Activated naive CD8-positive, alpha-beta T cell (primary cell): ENCODE results near the gene PRDX1.
"Not testable (repeated sequence)": the region's sequence is repeated elsewhere in the genome, so short reads cannot be mapped to it uniquely, and the experiment has no call there.

Source experiments
- H3K27ac Mint-ChIP-seq: one replicate; pipeline ENCODE4 v1.8.0; 2021; ENCODE audit warnings: mixed read lengths
- H3K27me3 Mint-ChIP-seq: one replicate; pipeline ENCODE4 v1.8.0; 2021; ENCODE audit warnings: mixed read lengths
- H3K36me3 Mint-ChIP-seq: one replicate; pipeline ENCODE4 v1.8.0; 2021; ENCODE audit warnings: mixed read lengths
- H3K4me1 Mint-ChIP-seq: one replicate; pipeline ENCODE4 v1.8.0; 2021; ENCODE audit warnings: low read depth, mixed read lengths
- H3K4me3 Mint-ChIP-seq: one replicate; pipeline ENCODE4 v1.8.0; 2021; ENCODE audit warnings: mild to moderate bottlenecking, mixed read lengths
- H3K9me3 Mint-ChIP-seq: one replicate; pipeline ENCODE4 v1.8.0; 2021; ENCODE audit warnings: low read depth, mixed read lengths

The PRDX1 gene

GRCh38 chr1:45498279-45498678 is 23.4 kb downstream of the PRDX1 start:
- Mint-ChIP-seq H3K4me1 (peaks cover 28% of the 10 kb centered on the region), H3K9me3 (no peaks in the 10 kb centered on the region), H3K27ac (no peak overlapping the region), H3K36me3 (no peaks in the 10 kb centered on the region), H3K4me3 (peak overlapping the region; percentile 94), H3K27me3 (no peaks in the 10 kb centered on the region)

GRCh38 chr1:45493116-45493697 is 28.5 kb downstream of the PRDX1 start:
- no peaks in the 10 kb centered on the region for H3K27me3 Mint-ChIP-seq
- no peak overlapping the region for H3K4me3 Mint-ChIP-seq
- H3K4me1 Mint-ChIP-seq, result peaks cover 3% of the 10 kb centered on the region
- no peaks in the 10 kb centered on the region for H3K9me3 Mint-ChIP-seq
- no peak overlapping the region for H3K27ac Mint-ChIP-seq
- H3K36me3 Mint-ChIP-seq, result no peaks in the 10 kb centered on the region

- H3K36me3 Mint-ChIP-seq, result no peaks in the 10 kb centered on the region
- H3K4me3 Mint-ChIP-seq, result no peak overlapping the region
- peaks cover 5% of the 10 kb centered on the region for H3K4me1 Mint-ChIP-seq
- no peak overlapping the region for H3K27ac Mint-ChIP-seq
- H3K9me3 Mint-ChIP-seq, result no peaks in the 10 kb centered on the region
- no peaks in the 10 kb centered on the region for H3K27me3 Mint-ChIP-seq
These were observed 29.0 kb downstream of the PRDX1 start for GRCh38 chr1:45492691-45493090.

- H3K36me3 Mint-ChIP-seq, result no peaks in the 10 kb centered on the region
- no peaks in the 10 kb centered on the region for H3K9me3 Mint-ChIP-seq
- H3K4me3 Mint-ChIP-seq, result no peak overlapping the region
- H3K27ac Mint-ChIP-seq, result no peak overlapping the region
- no peaks in the 10 kb centered on the region for H3K27me3 Mint-ChIP-seq
- H3K4me1 Mint-ChIP-seq, result peaks cover 5% of the 10 kb centered on the region
These were observed 30.0 kb downstream of the PRDX1 start for GRCh38 chr1:45491487-45492260.

GRCh38 chr1:45490626-45491486 is 30.8 kb downstream of the PRDX1 start, which contains the start of gene TESK2:
TSS of gene TESK2 (minus strand) at chr1:45491163. CDS start at chr1:45457785, 33,378 bp downstream.
- Mint-ChIP-seq H3K4me1 (peaks cover 5% of the 10 kb centered on the region), H3K36me3 (no peaks in the 10 kb centered on the region), H3K27ac (no peak within 1 kb of the TSS), H3K9me3 (no peaks in the 10 kb centered on the region), H3K27me3 (no peaks in the 10 kb centered on the region), H3K4me3 (no peak within 1 kb of the TSS)

GRCh38 chr1:45490121-45490625 is 31.5 kb downstream of the PRDX1 start:
- Mint-ChIP-seq H3K36me3 (no peaks in the 10 kb centered on the region), H3K27ac (no peak overlapping the region), H3K9me3 (no peaks in the 10 kb centered on the region), H3K27me3 (no peaks in the 10 kb centered on the region), H3K4me1 (peaks cover 5% of the 10 kb centered on the region), H3K4me3 (no peak overlapping the region)

GRCh38 chr1:45489379-45489778 is 32.3 kb downstream of the PRDX1 start:
- not testable (repeated sequence) for H3K27me3 Mint-ChIP-seq, H3K4me1 Mint-ChIP-seq, H3K36me3 Mint-ChIP-seq, H3K9me3 Mint-ChIP-seq
- Mint-ChIP-seq H3K27ac (peak overlapping the region; percentile 7), H3K4me3 (peak overlapping the region; percentile 14)

GRCh38 chr1:45488666-45489377 is 32.9 kb downstream of the PRDX1 start:
- Mint-ChIP-seq H3K4me1 (peaks cover 5% of the 10 kb centered on the region), H3K36me3 (no peaks in the 10 kb centered on the region), H3K27me3 (no peaks in the 10 kb centered on the region), H3K27ac (peak overlapping the region; percentile 7), H3K4me3 (peak overlapping the region; percentile 14), H3K9me3 (no peaks in the 10 kb centered on the region)

GRCh38 chr1:45485949-45486348 is 35.7 kb downstream of the PRDX1 start:
- Mint-ChIP-seq H3K27ac (no peak overlapping the region), H3K36me3 (no peaks in the 10 kb centered on the region), H3K9me3 (no peaks in the 10 kb centered on the region), H3K4me1 (peaks cover 3% of the 10 kb centered on the region), H3K4me3 (no peak overlapping the region), H3K27me3 (no peaks in the 10 kb centered on the region)

- Mint-ChIP-seq H3K36me3 (no peaks in the 10 kb centered on the region), H3K9me3 (no peaks in the 10 kb centered on the region), H3K27ac (no peak overlapping the region), H3K4me3 (no peak overlapping the region), H3K27me3 (no peaks in the 10 kb centered on the region), H3K4me1 (no peaks in the 10 kb centered on the region)
These were observed 42.5 kb downstream of the PRDX1 start for GRCh38 chr1:45479039-45479748.

- Mint-ChIP-seq H3K36me3 (no peaks in the 10 kb centered on the region), H3K9me3 (no peaks in the 10 kb centered on the region), H3K4me3 (no peak overlapping the region), H3K27me3 (no peaks in the 10 kb centered on the region), H3K4me1 (no peaks in the 10 kb centered on the region), H3K27ac (no peak overlapping the region)
These were observed 43.4 kb downstream of the PRDX1 start for GRCh38 chr1:45478121-45478814.

GRCh38 chr1:45477646-45478045 is 44.0 kb downstream of the PRDX1 start:
- H3K27me3 Mint-ChIP-seq, result no peaks in the 10 kb centered on the region

GRCh38 chr1:45474194-45474593 is 47.5 kb downstream of the PRDX1 start:
- not testable (repeated sequence) for H3K4me3 Mint-ChIP-seq, H3K27ac Mint-ChIP-seq, H3K9me3 Mint-ChIP-seq, H3K36me3 Mint-ChIP-seq, H3K4me1 Mint-ChIP-seq, H3K27me3 Mint-ChIP-seq

More at GRCh38 chr1:45477646-45478045, 44.0 kb downstream of the PRDX1 start:
- H3K4me1 Mint-ChIP-seq, result no peaks in the 10 kb centered on the region
- H3K9me3 Mint-ChIP-seq, result no peaks in the 10 kb centered on the region
- H3K4me3 Mint-ChIP-seq, result no peak overlapping the region
- H3K36me3 Mint-ChIP-seq, result no peaks in the 10 kb centered on the region
- H3K27ac Mint-ChIP-seq, result no peak overlapping the region
